Ascending aorta (tissue), 2 donors: ENCODE measurements around the gene CHD6. TPM values are rescaled to one million over a fixed set of nuclear protein-coding genes. Genes with fewer than 3 reads are reported as not detected.

Experiments
- DNase-seq, 2 donors: peaks; one replicate each; pipeline ENCODE4 v3.0.0-alpha.2; 2019; ENCODE audit warnings: low spot score in 2 of 2
- H3K27ac ChIP-seq, 2 donors: fragments of 200-600 bp; sonication (generic); one replicate each; pipeline ENCODE4 v1.5.1; 2016 to 2017; ENCODE audit warnings: mild to moderate bottlenecking in 1 of 2
- H3K27me3 ChIP-seq: fragments of 200-600 bp; sonication (generic); one replicate; pipeline ENCODE4 v1.5.1; 2017
- H3K36me3 ChIP-seq, 2 donors: fragments of 200-600 bp; sonication (generic); one replicate each; pipeline ENCODE4 v1.5.1; 2016
- H3K4me1 ChIP-seq, 2 donors: fragments of 200-600 bp; sonication (generic); one replicate each; pipeline ENCODE4 v1.5.1; 2016 to 2017; ENCODE audit warnings: mild to moderate bottlenecking in 1 of 2
- H3K4me3 ChIP-seq, 2 donors: fragments of 200-600 bp; sonication (generic); one replicate each; pipeline ENCODE4 v1.5.1; 2016 to 2017; ENCODE audit warnings: mild to moderate bottlenecking in 1 of 2
- H3K9me3 ChIP-seq, 2 donors: fragments of 200-600 bp; sonication (generic); one replicate each; pipeline ENCODE4 v1.5.1; 2016
- intact Hi-C: fragments of 100-400 bp; cut with DNase I; formaldehyde crosslinking; loops from one replicate; pipeline ENCODE4 v1.15.1; 2023
- total RNA-seq: library from RNA; depleted of rRNA; stranded (reverse); fragments of >200 nt; gene quantifications from one replicate; pipeline ENCODE4 v1.1.0, GENCODE V29; 2016
- TF ChIP-seq, protein P1 (sequence below), 3 experiments: fragments of 200-600 bp in 2 of 3; fragments of 450-650 bp in 1 of 3; sonication (generic) in 2 of 3; IDR thresholded peaks; one replicate each; pipeline ENCODE4 v1.5.1; 2016 to 2019; ENCODE audit warnings: antibody characterized with exemption in 3 of 3, mild to moderate bottlenecking in 1 of 3, moderate library complexity in 1 of 3

Gene CHD6
- total RNA-seq, 1 donor from 2014 or later: 42.9 TPM

DNA sequence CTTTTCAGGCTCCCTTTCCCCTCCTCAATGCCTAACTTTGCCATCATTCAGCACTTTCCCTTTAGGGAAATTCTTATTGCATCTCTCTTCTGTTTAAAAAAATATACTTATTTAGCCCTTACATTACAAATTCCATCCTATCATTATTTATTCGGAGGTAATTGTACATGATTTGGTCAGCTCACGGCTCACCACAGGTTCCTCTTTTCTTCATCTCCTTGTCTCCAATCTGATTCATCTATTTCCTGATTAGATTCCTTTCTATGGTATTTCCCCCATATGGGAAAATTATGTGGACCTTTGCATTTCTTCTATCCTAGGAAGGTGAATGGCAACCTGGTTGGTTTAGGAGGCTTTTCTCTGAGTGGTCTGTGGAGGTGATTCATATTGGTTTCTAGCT is 238.6 kb downstream of the CHD6 start:
- Histone ChIP-seq H3K36me3 (no peaks in the 10 kb centered on the region), H3K9me3 (no peaks in the 10 kb centered on the region), H3K4me1 (no peaks in the 10 kb centered on the region), H3K4me3 (no peak overlapping the region), H3K27me3 (no peaks in the 10 kb centered on the region), H3K27ac (no peak overlapping the region)
- no peak for DNase-seq
- TF ChIP-seq, protein P1, sequence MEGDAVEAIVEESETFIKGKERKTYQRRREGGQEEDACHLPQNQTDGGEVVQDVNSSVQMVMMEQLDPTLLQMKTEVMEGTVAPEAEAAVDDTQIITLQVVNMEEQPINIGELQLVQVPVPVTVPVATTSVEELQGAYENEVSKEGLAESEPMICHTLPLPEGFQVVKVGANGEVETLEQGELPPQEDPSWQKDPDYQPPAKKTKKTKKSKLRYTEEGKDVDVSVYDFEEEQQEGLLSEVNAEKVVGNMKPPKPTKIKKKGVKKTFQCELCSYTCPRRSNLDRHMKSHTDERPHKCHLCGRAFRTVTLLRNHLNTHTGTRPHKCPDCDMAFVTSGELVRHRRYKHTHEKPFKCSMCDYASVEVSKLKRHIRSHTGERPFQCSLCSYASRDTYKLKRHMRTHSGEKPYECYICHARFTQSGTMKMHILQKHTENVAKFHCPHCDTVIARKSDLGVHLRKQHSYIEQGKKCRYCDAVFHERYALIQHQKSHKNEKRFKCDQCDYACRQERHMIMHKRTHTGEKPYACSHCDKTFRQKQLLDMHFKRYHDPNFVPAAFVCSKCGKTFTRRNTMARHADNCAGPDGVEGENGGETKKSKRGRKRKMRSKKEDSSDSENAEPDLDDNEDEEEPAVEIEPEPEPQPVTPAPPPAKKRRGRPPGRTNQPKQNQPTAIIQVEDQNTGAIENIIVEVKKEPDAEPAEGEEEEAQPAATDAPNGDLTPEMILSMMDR (IDR thresholded peaks at IDR 0.05): no peak
- intact Hi-C loops: no loop called here

- intact Hi-C loops: no loop called here
- TF ChIP-seq, protein P1 (IDR thresholded peaks at IDR 0.05): no peak
- Histone ChIP-seq H3K27ac (no peak overlapping the region), H3K4me1 (no peaks in the 10 kb centered on the region), H3K4me3 (no peak overlapping the region), H3K27me3 (no peaks in the 10 kb centered on the region), H3K36me3 (no peaks in the 10 kb centered on the region), H3K9me3 (no peaks in the 10 kb centered on the region)
- no peak for DNase-seq
Observed at GRCh38 chr20:41377275-41377674, 240.9 kb downstream of the CHD6 start.

DNA sequence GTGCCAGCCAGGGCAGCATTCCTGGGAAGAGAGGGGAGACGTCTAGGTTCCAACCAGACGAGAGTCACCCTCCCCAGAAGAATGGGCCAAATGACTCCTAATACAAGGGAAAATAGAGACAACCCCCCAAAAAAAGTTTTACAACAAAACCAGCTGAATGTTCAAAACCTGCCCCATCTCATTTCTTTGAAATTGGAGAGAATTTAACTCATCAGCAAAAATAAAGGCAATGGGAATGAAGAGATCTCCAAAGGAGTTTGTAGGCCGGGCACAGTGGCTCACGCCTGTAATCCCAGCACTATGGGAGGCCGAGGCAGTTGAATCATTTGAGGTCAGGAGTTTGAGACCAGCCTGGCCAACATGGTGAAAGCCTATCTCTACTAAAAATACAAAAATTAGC is 241.8 kb downstream of the CHD6 start:
- Histone ChIP-seq H3K36me3 (no peaks in the 10 kb centered on the region), H3K27me3 (no peaks in the 10 kb centered on the region), H3K9me3 (no peaks in the 10 kb centered on the region), H3K4me1 (no peaks in the 10 kb centered on the region), H3K27ac (no peak overlapping the region), H3K4me3 (no peak overlapping the region)
- TF ChIP-seq, protein P1 (IDR thresholded peaks at IDR 0.05): no peak
- intact Hi-C loops: no loop called here
- no peak for DNase-seq

DNA sequence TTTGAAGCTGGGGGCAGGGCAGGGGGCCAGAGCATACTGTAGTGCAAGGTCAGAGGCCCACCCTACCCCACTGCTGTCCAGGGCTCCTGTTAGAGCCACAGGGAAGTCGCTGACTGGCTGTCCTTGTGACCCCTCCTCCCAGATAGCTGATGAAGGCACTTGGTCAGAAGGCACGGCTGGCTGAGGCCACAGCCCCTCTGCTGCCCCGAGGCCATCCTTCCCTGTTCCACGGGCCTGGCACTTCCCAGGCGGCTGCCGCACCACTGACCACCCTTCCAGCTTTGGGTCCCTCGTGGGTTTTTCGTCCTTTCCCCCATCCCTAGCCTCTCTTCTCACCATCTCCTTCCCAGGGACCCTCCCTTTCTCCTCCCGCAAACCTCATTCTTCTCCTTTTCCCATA is 242.3 kb downstream of the CHD6 start:
- Histone ChIP-seq H3K4me3 (no peak overlapping the region), H3K4me1 (no peaks in the 10 kb centered on the region), H3K36me3 (no peaks in the 10 kb centered on the region), H3K9me3 (no peaks in the 10 kb centered on the region), H3K27me3 (no peaks in the 10 kb centered on the region), H3K27ac (no peak overlapping the region)
- DNase-seq: no peak
- intact Hi-C loops: no loop called here
- TF ChIP-seq, protein P1 (IDR thresholded peaks at IDR 0.05): no peak

- DNase-seq: no peak
- H3K27me3 ChIP-seq: no peaks in the 10 kb centered on the region
- intact Hi-C loops: no loop called here
- H3K4me1 ChIP-seq: no peaks in the 10 kb centered on the region
- H3K36me3 ChIP-seq: no peaks in the 10 kb centered on the region
- H3K27ac ChIP-seq: no peak overlapping the region
- H3K9me3 ChIP-seq: no peaks in the 10 kb centered on the region
- TF ChIP-seq, protein P1 (IDR thresholded peaks at IDR 0.05): no peak
- no peak overlapping the region for H3K4me3 ChIP-seq
Observed at GRCh38 chr20:41373931-41374920, 244.0 kb downstream of the CHD6 start.
